H9 (cell line): ENCODE results near the gene CLPSL2. TPM values are rescaled to one million over a fixed set of nuclear protein-coding genes. Genes with fewer than 3 reads are reported as not detected.
"Not testable (repeated sequence)": the region's sequence is repeated elsewhere in the genome, so short reads cannot be mapped to it uniquely, and the experiment has no call there.

ENCODE experiments used
- DNase-seq: peaks from one replicate; pipeline ENCODE4 v3.0.0-alpha.2; 2017
- H2AFZ ChIP-seq: one replicate; pipeline ENCODE4 v1.6.1; 2013; ENCODE audit warnings: mild to moderate bottlenecking, low read length, control low read depth, moderate library complexity
- H2AK5ac ChIP-seq: 2 replicates; pipeline ENCODE4 v1.6.1; 2013; ENCODE audit warnings: low read length, control low read depth, mixed read lengths; ENCODE audit not compliant: insufficient read length
- H2BK120ac ChIP-seq: one replicate; pipeline ENCODE4 v1.6.1; 2013; ENCODE audit warnings: low read depth, mild to moderate bottlenecking, low read length, control low read depth, inconsistent platforms; ENCODE audit not compliant: poor library complexity, severe bottlenecking
- H2BK12ac ChIP-seq: 2 replicates; pipeline ENCODE4 v1.6.1; 2013; ENCODE audit warnings: low read length, control low read depth, mixed read lengths, low read depth; ENCODE audit not compliant: insufficient read length
- H2BK15ac ChIP-seq: 2 replicates; pipeline ENCODE4 v1.6.1; 2013; ENCODE audit warnings: low read depth, low read length, control low read depth
- H2BK20ac ChIP-seq: one replicate; pipeline ENCODE4 v1.6.1; 2013; ENCODE audit warnings: low read depth, mild to moderate bottlenecking, low read length, control low read depth, inconsistent platforms; ENCODE audit not compliant: poor library complexity, severe bottlenecking
- H2BK5ac ChIP-seq: 2 replicates; pipeline ENCODE4 v1.6.1; 2013; ENCODE audit warnings: low read length, control low read depth, mixed read lengths; ENCODE audit not compliant: insufficient read length
- H3K14ac ChIP-seq: 2 replicates; pipeline ENCODE4 v1.6.1; 2013; ENCODE audit warnings: low read length, control low read depth; ENCODE audit not compliant: insufficient read depth
- H3K18ac ChIP-seq: 2 replicates; pipeline ENCODE4 v1.6.1; 2013; ENCODE audit warnings: low read depth, mild to moderate bottlenecking, mixed read lengths, low read length, control low read depth; ENCODE audit not compliant: insufficient read length
- H3K23ac ChIP-seq: 2 replicates; pipeline ENCODE4 v1.6.1; 2013; ENCODE audit warnings: low read length, control low read depth, mixed read lengths, low read depth; ENCODE audit not compliant: insufficient read length
- H3K23me2 ChIP-seq: 2 replicates; pipeline ENCODE4 v1.6.1; 2013; ENCODE audit warnings: low read depth, mild to moderate bottlenecking, mixed read lengths, low read length, control low read depth; ENCODE audit not compliant: insufficient read length, poor library complexity, severe bottlenecking
- H3K27ac ChIP-seq: 2 replicates; pipeline ENCODE4 v1.5.1; 2013; ENCODE audit warnings: low read length, control low read depth, mixed read lengths, low read depth; ENCODE audit not compliant: insufficient read length
- H3K27me3 ChIP-seq: 2 replicates; pipeline ENCODE4 v1.6.1; 2013; ENCODE audit warnings: low read length, control low read depth, inconsistent platforms; ENCODE audit not compliant: insufficient read depth
- H3K4ac ChIP-seq: 2 replicates; pipeline ENCODE4 v1.6.1; 2013; ENCODE audit warnings: low read depth, mild to moderate bottlenecking, control low read depth, inconsistent platforms, low read length, moderate library complexity
- H3K4me1 ChIP-seq: 2 replicates; pipeline ENCODE4 v1.6.1; 2013; ENCODE audit warnings: low read length, control low read depth, inconsistent platforms; ENCODE audit not compliant: insufficient read depth
- H3K4me2 ChIP-seq: 2 replicates; pipeline ENCODE4 v1.6.1; 2013; ENCODE audit warnings: low read length, control low read depth, mixed read lengths; ENCODE audit not compliant: insufficient read length, insufficient read depth
- H3K56ac ChIP-seq: 2 replicates; pipeline ENCODE4 v1.6.1; 2013; ENCODE audit warnings: low read depth, mild to moderate bottlenecking, mixed read lengths, low read length, control low read depth; ENCODE audit not compliant: insufficient read length
- H3K79me1 ChIP-seq: 2 replicates; pipeline ENCODE4 v1.6.1; 2013; ENCODE audit warnings: low read depth, mild to moderate bottlenecking, moderate library complexity, low read length, control low read depth, inconsistent platforms; ENCODE audit not compliant: insufficient read depth, poor library complexity, severe bottlenecking
- H3K79me2 ChIP-seq: 2 replicates; pipeline ENCODE4 v1.6.1; 2013; ENCODE audit warnings: low read length, control low read depth, inconsistent platforms; ENCODE audit not compliant: insufficient read depth
- H3K9ac ChIP-seq: 2 replicates; pipeline ENCODE4 v1.6.1; 2013; ENCODE audit warnings: low read length, control low read depth, mixed read lengths; ENCODE audit not compliant: insufficient read length; ENCODE audit errors: extremely low read depth
- H3K9me3 ChIP-seq: one replicate; pipeline ENCODE4 v1.6.1; 2013; ENCODE audit warnings: low read depth, low read length, inconsistent platforms; ENCODE audit not compliant: control insufficient read depth
- H3T11ph ChIP-seq: one replicate; pipeline ENCODE4 v1.6.1; 2013; ENCODE audit warnings: mild to moderate bottlenecking, low read length, control low read depth, inconsistent platforms
- H4K20me1 ChIP-seq: one replicate; pipeline ENCODE4 v1.6.1; 2013; ENCODE audit not compliant: control insufficient read depth, insufficient read length, insufficient read depth
- H4K5ac ChIP-seq: 2 replicates; pipeline ENCODE4 v1.6.1; 2013; ENCODE audit warnings: low read depth, mild to moderate bottlenecking, mixed read lengths, low read length, control low read depth; ENCODE audit not compliant: insufficient read length
- H4K8ac ChIP-seq: replicated peaks from 2 replicates; pipeline ENCODE4 v1.6.1; 2013; ENCODE audit warnings: low read length, control low read depth, mixed read lengths, low read depth; ENCODE audit not compliant: insufficient read length
- H4K91ac ChIP-seq: 2 replicates; pipeline ENCODE4 v1.6.1; 2013; ENCODE audit warnings: low read depth, mild to moderate bottlenecking, moderate library complexity, mixed read lengths, low read length, control low read depth; ENCODE audit not compliant: insufficient read length
- H3K27ac Mint-ChIP-seq, 3 experiments: 2 replicates in 2 of 3; 3 replicates in 1 of 3; pipeline ENCODE4 v1.8.0; 2020 to 2021; ENCODE audit warnings: mixed read lengths in 3 of 3, mild to moderate bottlenecking in 1 of 3, moderate library complexity in 1 of 3
- H3K27me3 Mint-ChIP-seq: 2 replicates; pipeline ENCODE4 v1.8.0; 2021; ENCODE audit warnings: low read depth, mild to moderate bottlenecking, moderate library complexity, mixed read lengths
- H3K36me3 Mint-ChIP-seq, 3 experiments: 2 replicates in 2 of 3; 3 replicates in 1 of 3; pipeline ENCODE4 v1.8.0; 2020 to 2021; ENCODE audit warnings: low read depth in 3 of 3, mixed read lengths in 3 of 3; ENCODE audit not compliant: insufficient read depth in 1 of 3
- H3K4me1 Mint-ChIP-seq, 2 experiments: 2 replicates each; pipeline ENCODE4 v1.8.0; 2020; ENCODE audit warnings: mixed read lengths in 2 of 2
- H3K4me3 Mint-ChIP-seq, 2 experiments: 2 replicates in 1 of 2; 3 replicates in 1 of 2; pipeline ENCODE4 v1.8.0; 2020 to 2021; ENCODE audit warnings: mild to moderate bottlenecking in 2 of 2, mixed read lengths in 2 of 2, moderate library complexity in 1 of 2
- H3K9me3 Mint-ChIP-seq, 2 experiments: 2 replicates in 1 of 2; 3 replicates in 1 of 2; pipeline ENCODE4 v1.8.0; 2020; ENCODE audit warnings: mild to moderate bottlenecking in 2 of 2, mixed read lengths in 2 of 2, moderate library complexity in 1 of 2
- CTCF ChIP-seq: fragments of 200-600 bp; sonication (generic); conservative IDR thresholded peaks from 3 replicates; pipeline ENCODE4 v1.8.0; 2021; ENCODE audit warnings: antibody characterized with exemption, mild to moderate bottlenecking
- WGBS: extraction: QIAGEN DNeasy Blood & Tissue Kit; methylation state at CpG from one replicate; pipeline ENCODE4 v1.1.7; 2013; ENCODE audit warnings: missing lambda C conversion rate, low lambda C conversion rate, mixed read lengths; ENCODE audit not compliant: insufficient read length; ENCODE audit errors: extremely low coverage; 5-methylcytosine and 5-hydroxymethylcytosine counted together
- total RNA-seq: library from RNA; stranded (reverse); gene quantifications from 2 replicates; pipeline ENCODE4 v1.2.1, GENCODE V29; 2021

Gene CLPSL2
- total RNA-seq, 1 experiment from 2014 or later, result 4.4 TPM

GRCh38 chr6:35733633-35734032 lies 42.8 kb upstream of the CLPSL2 start:
- Histone ChIP-seq H2BK120ac (no peak overlapping the region), H4K20me1 (no peaks in the 10 kb centered on the region), H2BK12ac (no peak overlapping the region), H2BK5ac (no peak overlapping the region), H3K79me2 (no peaks in the 10 kb centered on the region), H2AFZ (no peak overlapping the region), H3K4ac (no peak overlapping the region), H3K14ac (no peak overlapping the region), H3K79me1 (no peaks in the 10 kb centered on the region), H3K9me3 (no peaks in the 10 kb centered on the region), H3K9ac (no peak overlapping the region), H2BK15ac (no peak overlapping the region), H4K8ac (no peak overlapping the region), H4K91ac (no peak overlapping the region), H3K27me3 (no peaks in the 10 kb centered on the region), H3K23me2 (peaks cover 3% of the 10 kb centered on the region), H2BK20ac (no peak overlapping the region), H3K56ac (no peak overlapping the region), H3K4me1 (peaks cover 12% of the 10 kb centered on the region), H4K5ac (no peak overlapping the region), H3K27ac (no peak overlapping the region), H3T11ph (no peak overlapping the region), H3K4me2 (no peak overlapping the region), H3K23ac (no peak overlapping the region), H2AK5ac (no peak overlapping the region), H3K18ac (no peak overlapping the region)
- WGBS, result no CpG with 5 or more reads among the region's 8 CpGs
- Mint-ChIP-seq H3K27me3 (peaks cover 7% of the 10 kb centered on the region), H3K9me3 (no peaks in the 10 kb centered on the region), H3K27ac (no peak overlapping the region), H3K4me3 (no peak overlapping the region; a peak in 1 of 5 replicates), H3K36me3 (no peaks in the 10 kb centered on the region; a peak in 1 of 7 replicates), H3K4me1 (peaks cover 56 to 59% of the 10 kb centered on the region in 2 experiments)
- DNase-seq, result no peak
- no peak for TF ChIP-seq CTCF

GRCh38 chr6:35734319-35734718 lies 42.1 kb upstream of the CLPSL2 start:
- H3K79me1 ChIP-seq, H3K27ac ChIP-seq, H2BK120ac ChIP-seq, H3K4me3 Mint-ChIP-seq, H3K27me3 ChIP-seq, H3K23ac ChIP-seq, H2BK5ac ChIP-seq, H3K18ac ChIP-seq, H3K23me2 ChIP-seq, DNase-seq, H4K91ac ChIP-seq, H3T11ph ChIP-seq, H4K20me1 ChIP-seq, H3K27ac Mint-ChIP-seq, H3K4me1 ChIP-seq, H3K9me3 Mint-ChIP-seq, H2AFZ ChIP-seq, H3K4me2 ChIP-seq, H2BK12ac ChIP-seq, H3K79me2 ChIP-seq, H3K27me3 Mint-ChIP-seq, H2BK20ac ChIP-seq, H3K9ac ChIP-seq, H4K8ac ChIP-seq, H4K5ac ChIP-seq, H3K9me3 ChIP-seq, H2BK15ac ChIP-seq, H3K4ac ChIP-seq, H3K14ac ChIP-seq, H3K56ac ChIP-seq, H2AK5ac ChIP-seq, H3K36me3 Mint-ChIP-seq: not testable (repeated sequence)
- peaks cover 57 to 58% of the 10 kb centered on the region in 2 experiments for H3K4me1 Mint-ChIP-seq
- WGBS, result no CpG with 5 or more reads among the region's 12 CpGs
